Adipose tissue (tissue), 3 donors: ENCODE data around the gene FAM98A. TPM values are rescaled to one million over a fixed set of nuclear protein-coding genes. Genes with fewer than 3 reads are reported as not detected.

Source experiments
- H3K27ac ChIP-seq: one replicate; pipeline ENCODE4 v1.5.1; 2013; ENCODE audit warnings: low read depth, low read length
- WGBS, 3 donors: extraction: QIAGEN DNeasy Blood & Tissue Kit; methylation state at CpG; one replicate each; pipeline ENCODE4 v1.1.7; 2013; 5-methylcytosine and 5-hydroxymethylcytosine counted together
- polyA plus RNA-seq, 3 donors: library from polyadenylated mRNA; stranded (reverse); fragments of 200-250 nt; gene quantifications; one replicate each; pipeline ENCODE4 v1.2.3, GENCODE V29; 2013
- donor health status: healthy with polysubstance abuse.
- donor health status: Bipolar disorder and iron deficiency.
- donor health status: healthy.

The FAM98A gene
- polyA plus RNA-seq: 10 to 100 TPM in 2 of 3 donors, 1 to 10 TPM in 1; 9.1 to 50.2 (median 15.0) TPM

DNA sequence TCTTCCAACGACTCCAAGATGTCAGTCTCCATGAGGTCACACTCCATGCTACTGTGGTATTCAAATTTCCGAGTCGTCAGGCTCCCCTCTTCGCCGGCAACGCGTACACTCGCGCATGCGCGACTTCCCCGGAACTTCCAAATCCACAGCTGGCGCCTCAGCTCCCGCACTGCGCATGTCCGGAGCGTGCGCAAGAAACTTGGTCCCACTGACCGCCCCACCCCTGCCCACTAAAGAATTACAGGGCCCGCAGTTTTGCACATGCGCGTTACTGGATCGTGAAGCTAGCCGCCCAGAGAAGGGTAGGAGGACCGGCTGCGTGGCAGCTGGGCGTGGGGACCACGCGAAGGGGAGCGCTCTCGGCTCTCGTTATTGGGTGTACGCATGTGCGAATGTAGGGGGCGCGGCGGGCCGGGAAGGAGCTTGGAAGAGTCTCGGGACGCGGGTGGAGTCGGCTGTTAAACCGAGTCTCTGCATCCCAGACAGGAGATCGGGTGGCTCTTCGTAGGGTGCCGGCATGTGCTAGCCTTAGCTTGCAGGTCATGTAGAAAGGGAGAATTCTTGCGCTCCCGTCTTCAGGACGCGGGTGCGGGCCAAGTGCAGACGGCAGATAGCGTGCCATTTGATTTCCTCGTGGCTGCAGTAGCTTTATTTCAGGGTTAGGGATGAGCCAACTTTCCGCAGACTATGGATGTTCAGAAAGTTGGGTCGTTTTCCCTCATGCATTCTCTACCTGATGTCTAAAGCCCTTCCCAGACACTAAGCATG lies at the start of gene FAM98A:
Gene FAM98A, minus strand, starts transcription at position 125 of the 768 bp plus-strand sequence. Its CDS starts 78 bp downstream, at position 47.
- WGBS, 3 donors: 0 to 1% (median 0%) methylated on average over 56 of the region's 56 CpGs
- no peak within 1 kb of the TSS for H3K27ac ChIP-seq

DNA sequence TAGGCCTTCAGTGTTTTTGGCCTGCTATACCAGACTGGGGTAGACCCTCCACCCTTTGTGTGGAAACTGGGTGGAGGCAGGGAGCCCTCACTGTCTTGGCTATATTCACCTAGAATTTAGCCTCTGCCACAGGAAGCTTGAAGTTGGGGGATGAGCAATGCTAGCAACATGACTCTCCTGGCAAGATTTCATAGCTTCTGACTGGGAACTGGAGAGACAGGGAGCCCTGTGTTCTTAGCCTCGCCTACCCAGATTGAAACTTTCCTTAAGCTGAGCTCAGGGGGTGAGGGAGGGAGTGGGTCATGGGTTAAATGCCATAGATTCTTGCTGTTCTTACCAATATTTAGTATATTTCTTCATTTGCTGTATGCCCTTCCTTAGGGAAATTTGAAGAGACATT lies 46.8 kb upstream of the FAM98A start:
- no peak overlapping the region for H3K27ac ChIP-seq
- 46 to 64% (median 57%) methylated on average over 1 of the region's 1 CpG for WGBS, 3 donors

DNA sequence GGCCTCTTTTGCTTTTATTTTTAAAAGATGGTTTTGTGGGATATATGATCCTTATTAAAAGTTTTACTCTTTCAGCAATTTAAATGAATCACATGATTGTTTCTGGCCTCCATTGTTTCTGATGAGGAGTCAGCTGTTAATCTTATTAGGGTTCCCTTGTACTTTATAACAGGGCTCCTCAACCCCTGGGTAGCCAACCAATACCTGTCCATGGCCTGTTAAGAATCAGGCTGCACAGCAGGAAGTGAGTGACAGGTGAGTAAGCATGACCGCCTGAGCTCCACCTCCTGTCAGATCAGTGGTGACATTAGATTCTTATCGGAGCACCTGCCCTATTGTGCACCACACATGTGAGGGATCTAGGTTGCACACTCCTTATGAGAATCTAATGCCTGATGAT lies 45.1 kb upstream of the FAM98A start:
- 91 to 94% (median 93%) methylated on average over 2 of the region's 2 CpGs for WGBS, 3 donors
- H3K27ac ChIP-seq: no peak overlapping the region

DNA sequence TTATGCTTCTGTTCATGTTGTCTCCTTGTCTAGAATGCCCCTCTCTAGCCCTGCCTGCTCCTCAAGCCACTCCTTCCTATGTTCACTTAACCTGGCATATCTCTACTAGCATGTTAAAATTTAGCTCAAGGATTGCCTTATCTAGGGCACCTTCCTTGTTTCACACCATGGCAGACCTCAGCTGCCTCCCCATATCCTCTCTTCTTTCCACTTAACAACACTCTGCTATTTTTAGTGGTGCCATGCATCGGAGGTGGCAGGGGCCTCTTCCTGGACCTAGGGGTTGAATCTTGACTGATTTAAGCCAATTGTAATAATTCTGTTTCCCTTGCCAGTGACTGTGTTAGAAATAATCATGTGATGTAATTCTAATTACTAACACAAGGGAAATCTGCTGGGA lies 36.9 kb upstream of the FAM98A start:
- no peak overlapping the region for H3K27ac ChIP-seq
- WGBS, 3 donors: 40 to 63% (median 59%) methylated on average over 1 of the region's 1 CpG

DNA sequence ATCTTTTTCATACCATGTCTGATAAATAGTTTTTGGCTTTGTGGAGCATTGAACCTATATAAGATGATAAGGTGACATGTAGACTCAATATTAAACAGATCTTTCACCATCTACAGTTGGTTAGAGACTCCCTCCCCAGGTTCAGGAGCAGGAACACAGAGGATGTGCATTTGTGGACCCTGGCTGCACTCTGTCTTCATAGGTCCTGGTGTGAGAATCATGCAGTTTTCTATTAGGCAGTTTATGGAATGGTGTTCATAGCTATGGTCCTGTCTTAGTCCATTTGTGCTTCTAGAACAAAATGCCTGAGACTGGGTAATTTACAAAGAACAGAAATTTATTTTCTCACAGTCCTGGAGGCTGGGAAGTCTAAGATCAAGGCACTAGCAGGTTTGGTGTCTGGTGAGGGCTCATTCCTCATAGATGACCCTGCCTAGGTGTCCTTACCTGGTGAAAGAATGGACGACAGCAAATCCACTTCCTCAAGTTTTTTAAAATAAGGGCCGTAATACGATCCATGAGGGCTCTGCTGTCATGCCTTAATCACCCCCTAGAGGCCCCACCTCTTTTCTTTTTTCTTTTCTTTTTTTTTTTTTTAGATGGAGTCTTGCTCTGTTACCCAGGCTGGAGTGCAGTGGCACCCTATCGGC lies 35.3 kb upstream of the FAM98A start:
- H3K27ac ChIP-seq: no peak overlapping the region
- 85 to 91% (median 90%) methylated on average over 4 of the region's 4 CpGs for WGBS, 3 donors

DNA sequence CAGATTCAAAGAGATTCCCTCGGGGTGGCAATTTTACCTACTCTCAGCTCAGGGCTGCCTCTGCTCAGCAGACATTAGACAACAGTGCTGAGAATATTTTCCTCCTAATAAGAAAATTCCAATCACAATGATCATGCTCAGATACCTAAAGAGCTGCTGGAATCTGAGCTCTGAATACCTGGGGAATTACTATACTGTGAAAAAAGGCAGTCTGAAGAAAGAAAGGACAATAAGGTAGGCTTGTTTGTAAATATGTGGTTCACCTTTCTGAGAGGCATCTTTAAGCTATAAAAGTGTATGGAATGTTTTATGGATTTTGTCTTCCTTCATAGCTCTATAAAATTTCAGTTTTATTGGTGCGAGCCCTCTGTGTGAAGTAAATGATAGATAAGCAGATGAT lies 34.2 kb upstream of the FAM98A start:
- H3K27ac ChIP-seq: no peak overlapping the region
- WGBS, 3 donors: 84 to 93% (median 91%) methylated on average over 2 of the region's 2 CpGs

DNA sequence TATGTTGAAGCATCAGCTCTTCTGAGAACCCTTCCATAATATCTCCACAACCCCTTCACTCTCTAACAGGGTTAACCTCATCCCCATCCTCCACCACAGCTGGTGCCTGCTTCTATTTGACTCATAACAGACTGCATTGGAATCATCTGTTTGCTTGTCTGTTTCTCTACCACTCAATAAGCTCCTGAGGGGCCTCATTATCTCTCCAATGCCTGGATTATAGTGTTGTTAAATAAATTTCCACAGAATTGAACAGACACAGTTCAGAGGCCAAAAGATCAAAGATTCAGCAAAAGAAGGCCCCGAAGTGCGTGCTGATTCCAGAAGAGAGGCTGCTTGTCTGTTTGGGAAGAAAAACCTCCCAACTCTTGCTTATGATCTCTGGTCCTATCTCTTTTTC lies 33.7 kb upstream of the FAM98A start:
- 87 to 92% (median 92%) methylated on average over 2 of the region's 2 CpGs for WGBS, 3 donors
- H3K27ac ChIP-seq: no peak overlapping the region

DNA sequence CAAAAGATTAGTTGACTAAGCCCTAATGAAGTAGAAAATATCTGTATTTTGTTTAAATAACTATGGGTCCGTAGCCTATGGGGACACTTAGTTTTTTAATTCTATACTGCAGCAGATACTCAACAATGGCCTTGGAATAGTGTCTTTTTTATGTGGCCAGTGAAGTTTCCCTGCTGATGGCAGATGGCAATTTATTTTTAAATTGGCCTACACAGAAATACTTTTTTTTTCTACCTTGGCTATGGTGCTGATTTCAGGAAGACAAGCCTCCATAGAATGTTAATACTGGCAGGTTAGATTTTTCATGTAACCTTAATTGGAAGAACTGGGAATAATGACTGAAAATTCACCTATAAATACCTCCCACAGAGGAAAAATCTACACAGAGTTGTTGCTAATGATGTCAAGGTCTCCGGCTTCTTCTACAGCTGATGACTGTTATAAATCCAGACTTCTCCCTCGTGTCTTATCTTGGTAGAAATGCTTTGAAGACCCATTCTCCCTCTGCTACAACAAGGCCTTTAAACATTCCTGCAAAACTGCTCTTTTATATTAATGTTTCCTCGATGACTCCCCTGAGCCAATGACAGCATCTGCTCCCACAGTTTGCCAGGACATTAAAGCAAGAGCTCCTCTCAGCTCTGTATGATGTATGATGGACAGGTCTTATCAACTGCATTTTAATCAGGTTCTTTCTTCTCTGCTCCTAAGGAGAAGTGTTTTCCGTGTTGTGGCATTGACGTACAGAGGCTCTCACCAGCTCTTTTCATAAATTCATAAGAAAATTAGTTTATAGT lies 29.1 kb upstream of the FAM98A start:
- H3K27ac ChIP-seq: no peak overlapping the region
- 77 to 86% (median 82%) methylated on average over 6 of the region's 6 CpGs for WGBS, 3 donors

DNA sequence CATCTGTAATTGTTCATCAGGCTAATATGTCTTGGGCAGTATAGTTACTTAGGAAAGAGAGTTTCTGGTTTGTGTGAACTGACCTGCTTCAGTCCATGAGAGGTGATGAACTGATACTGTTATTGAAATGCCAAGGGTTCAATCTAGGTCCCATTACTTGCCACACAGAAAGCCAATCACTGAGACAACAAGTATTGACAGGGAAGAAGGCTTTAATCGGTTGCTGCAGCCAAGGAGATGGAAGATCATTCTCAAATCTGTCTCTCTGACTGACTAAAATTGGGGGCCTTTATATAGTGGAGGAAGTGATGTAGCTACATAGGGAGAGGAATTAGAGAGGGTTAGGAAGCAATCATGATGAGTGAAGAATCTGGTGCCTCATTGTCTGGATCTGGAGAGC lies 19.9 kb upstream of the FAM98A start:
- H3K27ac ChIP-seq: no peak overlapping the region
- WGBS, 3 donors: 93 to 97% (median 95%) methylated on average over 1 of the region's 1 CpG

DNA sequence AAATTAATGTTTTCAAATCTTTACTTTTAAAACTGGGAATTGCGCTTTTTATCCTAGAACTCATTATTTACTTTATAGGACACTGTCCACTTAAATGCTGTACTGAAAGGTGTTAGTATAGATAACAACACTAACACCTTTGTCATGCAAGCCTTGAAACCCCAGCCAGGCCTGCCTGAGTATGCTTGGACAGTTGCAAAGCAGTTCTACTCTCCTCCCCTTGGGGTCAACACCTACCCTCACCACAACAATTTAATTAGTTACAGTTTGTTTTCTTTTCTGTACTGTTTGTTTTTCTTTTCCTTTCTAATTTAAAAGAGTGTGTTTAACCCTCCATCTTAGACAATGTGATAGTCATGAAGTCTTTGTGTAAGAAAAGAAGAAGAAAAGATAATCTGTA lies 18.9 kb upstream of the FAM98A start:
- WGBS, 3 donors: 79 to 97% (median 97%) methylated on average over 1 of the region's 1 CpG
- no peak overlapping the region for H3K27ac ChIP-seq

DNA sequence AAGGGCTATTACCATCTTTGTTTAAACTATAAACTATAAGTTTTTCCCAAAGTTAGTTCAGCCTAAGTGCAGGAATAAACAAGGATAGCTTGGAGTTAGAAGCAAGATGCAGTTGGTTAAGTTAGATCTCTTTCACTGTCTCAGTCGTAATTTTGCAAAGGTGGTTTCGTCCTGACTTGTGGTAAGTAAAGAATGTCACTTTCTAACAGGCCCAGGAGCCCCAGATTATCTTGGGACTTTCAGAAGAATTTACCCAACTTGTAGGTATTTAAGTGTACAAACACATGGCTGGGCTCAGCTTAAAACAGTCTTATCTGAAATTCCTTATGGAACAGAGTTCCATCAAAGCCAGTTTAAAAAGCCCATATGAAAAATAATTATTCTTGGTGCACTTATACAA lies 18.3 kb upstream of the FAM98A start:
- no peak overlapping the region for H3K27ac ChIP-seq
- WGBS, 3 donors: 87 to 91% (median 90%) methylated on average over 2 of the region's 2 CpGs

DNA sequence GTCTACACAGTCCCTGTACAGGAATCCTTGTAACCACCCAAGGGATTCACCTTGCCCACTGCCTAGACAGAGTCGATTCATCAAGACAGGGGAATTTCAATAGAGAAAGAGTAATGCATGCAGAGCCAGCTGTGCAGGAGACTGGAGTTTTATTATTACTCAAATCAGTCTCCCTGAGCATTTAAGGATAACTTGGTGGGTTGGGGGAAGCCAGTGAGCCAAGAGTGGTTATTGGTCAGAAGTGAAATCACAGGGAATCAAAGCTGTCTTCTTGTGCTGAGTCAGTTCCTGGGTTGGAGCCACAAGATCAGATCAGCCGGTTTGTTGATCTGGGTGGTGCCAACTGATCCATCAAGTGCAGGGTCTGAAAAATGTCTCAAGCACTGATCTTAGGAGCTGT lies 17.8 kb upstream of the FAM98A start:
- H3K27ac ChIP-seq: no peak overlapping the region
- 79 to 84% (median 80%) methylated on average over 2 of the region's 2 CpGs for WGBS, 3 donors

DNA sequence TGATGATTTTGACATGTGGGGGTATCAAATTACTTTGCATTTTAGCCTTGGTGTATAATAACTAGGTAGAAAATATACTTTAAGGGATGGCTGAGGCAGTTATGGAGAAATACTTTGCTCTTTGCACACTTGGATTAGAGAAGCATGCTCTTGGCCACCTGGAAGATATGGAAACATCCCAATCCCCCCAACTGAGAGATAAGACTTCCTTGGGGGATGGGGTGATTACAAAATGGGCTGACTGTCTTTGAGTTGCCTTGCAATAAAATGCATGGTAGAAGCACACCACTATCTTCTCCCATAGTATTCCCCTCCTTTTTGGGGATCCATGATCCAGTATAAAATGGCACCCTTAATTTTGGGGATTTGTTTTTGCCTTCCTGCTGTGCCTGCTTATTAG lies 15.1 kb upstream of the FAM98A start:
- H3K27ac ChIP-seq: no peak overlapping the region

DNA sequence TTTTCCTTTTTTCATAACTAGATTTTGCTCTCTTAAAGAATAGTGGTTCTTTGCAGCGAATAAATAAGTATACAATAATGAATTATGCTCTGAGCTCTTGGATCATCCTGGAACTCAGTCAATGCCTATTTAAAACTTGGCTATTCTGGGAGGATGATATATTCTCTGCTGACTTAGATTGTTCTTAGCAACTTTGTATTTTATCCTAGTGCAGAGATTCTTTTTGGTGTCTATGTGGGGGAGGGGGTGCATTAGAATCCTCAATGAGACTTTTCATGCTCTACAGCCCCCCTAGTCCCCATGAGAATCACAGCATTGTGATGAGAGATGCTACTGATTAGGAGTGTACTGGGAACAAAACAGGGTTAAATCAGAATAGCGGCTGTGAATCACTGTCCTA lies 8.8 kb upstream of the FAM98A start:
- 61 to 67% (median 65%) methylated on average over 2 of the region's 2 CpGs for WGBS, 3 donors
- no peak overlapping the region for H3K27ac ChIP-seq

DNA sequence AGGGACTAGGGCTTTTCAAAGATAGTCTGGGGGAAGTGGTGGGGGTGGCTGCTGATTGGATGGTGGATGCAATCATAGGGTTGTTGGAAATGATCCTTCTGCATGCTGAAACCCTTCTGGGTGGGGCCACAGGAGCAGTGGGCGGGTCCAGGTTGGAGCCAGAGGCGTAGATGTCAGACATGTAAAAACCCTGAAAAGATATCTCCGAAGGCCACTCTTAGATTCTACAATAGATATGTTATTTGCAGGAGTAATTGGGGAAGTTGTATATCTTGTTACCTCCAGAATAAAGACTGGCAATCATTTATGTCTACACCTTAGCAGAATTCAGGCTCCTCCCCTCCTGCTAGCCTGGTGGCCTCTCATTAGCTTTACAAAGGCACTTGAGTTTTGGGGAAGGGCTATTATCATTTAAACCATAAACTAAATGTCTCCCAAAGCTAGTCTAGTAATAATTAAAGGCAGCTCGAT lies 8.2 kb upstream of the FAM98A start:
- WGBS, 3 donors: 44 to 72% (median 59%) methylated on average over 4 of the region's 4 CpGs
- no peak overlapping the region for H3K27ac ChIP-seq

DNA sequence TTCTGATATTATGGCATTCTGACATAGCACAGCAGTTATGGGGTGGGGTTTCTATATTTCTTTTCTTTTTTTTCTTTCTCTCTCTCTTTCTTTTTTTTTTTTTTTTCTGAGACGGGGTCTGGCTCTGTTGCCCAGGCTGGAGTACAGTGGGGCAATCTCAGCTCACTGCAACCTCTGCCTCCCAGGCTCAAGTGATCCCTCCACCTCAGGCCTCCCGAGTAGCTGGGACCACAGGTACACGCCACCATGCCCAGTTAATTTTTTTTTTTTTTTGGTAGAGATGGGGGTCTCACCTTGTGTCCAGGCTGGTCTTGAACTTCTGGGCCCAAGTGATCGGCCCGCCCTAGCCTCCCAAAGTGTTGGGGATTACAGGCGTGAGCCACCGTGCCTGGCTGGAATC lies 7.5 kb upstream of the FAM98A start:
- H3K27ac ChIP-seq: no peak overlapping the region
- WGBS, 3 donors: 86 to 96% (median 95%) methylated on average over 7 of the region's 7 CpGs

DNA sequence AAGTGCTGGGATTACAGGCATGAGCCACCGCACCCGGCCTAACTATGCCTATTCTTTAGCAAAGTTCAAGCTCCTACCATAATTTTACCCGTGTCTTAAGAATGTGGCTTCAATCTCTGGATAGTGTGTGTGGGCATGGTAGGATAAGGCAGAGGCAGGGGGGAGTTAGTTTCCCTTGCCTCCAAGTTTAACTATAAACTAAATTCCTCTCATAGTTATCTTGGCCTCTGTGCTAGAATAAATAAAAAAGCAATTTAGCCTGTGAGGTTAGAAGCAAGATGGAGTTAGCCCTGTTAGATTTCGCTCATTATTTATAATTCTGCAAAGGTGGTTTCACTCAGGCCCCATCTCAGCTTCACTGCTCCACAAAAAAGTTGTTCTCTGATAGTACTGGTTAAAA lies 7.0 kb upstream of the FAM98A start:
- H3K27ac ChIP-seq: no peak overlapping the region
- WGBS, 3 donors: 84 to 92% (median 84%) methylated on average over 4 of the region's 4 CpGs

DNA sequence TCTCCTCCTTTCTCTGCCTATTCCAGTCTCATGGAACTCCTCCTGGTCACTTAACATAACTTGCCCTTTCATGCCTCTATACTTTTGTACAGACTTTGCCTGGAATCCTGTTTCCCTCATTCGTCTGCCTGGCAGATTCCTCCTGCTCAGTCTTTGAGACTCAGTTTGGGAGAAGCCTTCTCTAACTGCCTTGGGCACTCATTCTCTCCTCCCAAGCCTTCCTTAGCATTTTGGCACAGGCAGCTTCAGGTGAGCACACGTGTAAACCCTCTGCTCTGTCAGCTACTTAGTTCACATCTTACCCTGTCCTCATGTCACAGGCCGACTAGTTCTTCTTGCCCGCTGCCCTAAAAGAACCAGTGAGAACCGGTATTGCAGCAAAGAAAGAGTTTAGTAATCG lies 6.0 kb upstream of the FAM98A start:
- H3K27ac ChIP-seq: no peak overlapping the region
- 76 to 81% (median 80%) methylated on average over 6 of the region's 6 CpGs for WGBS, 3 donors

DNA sequence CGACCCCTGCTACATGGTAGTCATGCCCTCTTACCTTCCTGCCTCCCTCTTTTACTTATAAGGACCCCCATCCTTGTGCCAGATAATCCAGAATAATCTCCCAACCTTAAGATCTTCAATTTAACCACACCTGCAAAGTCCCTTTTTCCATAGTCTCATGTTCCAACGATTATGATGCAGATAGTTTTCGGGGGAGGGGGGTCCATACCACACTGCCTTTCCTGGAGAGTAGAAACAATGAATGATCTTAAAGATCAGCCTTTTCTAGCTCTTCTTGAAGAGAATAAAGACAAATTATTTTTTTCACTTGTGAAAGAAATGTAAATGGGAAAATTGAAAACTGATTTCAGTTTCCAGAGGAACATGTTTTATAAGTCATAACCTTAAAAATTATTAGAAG lies 4.3 kb upstream of the FAM98A start:
- no peak overlapping the region for H3K27ac ChIP-seq
- WGBS, 3 donors: 77 to 80% (median 77%) methylated on average over 3 of the region's 3 CpGs
